HEK293T (cell line): ENCODE measurements around the gene OR13J1.

Experiments used
- CTCF ChIA-PET: fragments of 350-600 bp; formaldehyde crosslinking; extraction: SDS; loops from one replicate; lab custom pipeline; 2021; ENCODE audit warnings: antibody characterized with exemption, inconsistent platforms; lab: Yijun Ruan, JAX
- POLR2A ChIA-PET: fragments of 350-600 bp; formaldehyde crosslinking; extraction: SDS; loops from one replicate; lab custom pipeline; 2020; ENCODE audit warnings: antibody characterized with exemption, inconsistent platforms; lab: Yijun Ruan, JAX
- DNase-seq: peaks from one replicate; pipeline ENCODE4 v3.0.0; 2012; ENCODE audit warnings: mixed read lengths; ENCODE audit errors: extremely low spot score
- ARNT ChIP-seq: fragments of 450-650 bp; IDR thresholded peaks from 2 replicates; pipeline ENCODE4 v1.6.1; 2017; ENCODE audit warnings: mild to moderate bottlenecking
- BHLHE40 ChIP-seq: fragments of 450-650 bp; IDR thresholded peaks from 2 replicates; pipeline ENCODE4 v1.6.1; 2016; ENCODE audit warnings: mild to moderate bottlenecking, moderate library complexity, borderline replicate concordance
- CTBP1 ChIP-seq: fragments of 450-650 bp; IDR thresholded peaks from 2 replicates; pipeline ENCODE4 v1.6.1; 2016; ENCODE audit warnings: borderline replicate concordance
- ELF4 ChIP-seq: fragments of 450-650 bp; IDR thresholded peaks from 2 replicates; pipeline ENCODE4 v1.6.1; 2017; ENCODE audit warnings: antibody characterized with exemption
- FOXA1 ChIP-seq: fragments of 450-650 bp; IDR thresholded peaks from 2 replicates; pipeline ENCODE4 v1.6.1; 2016; ENCODE audit warnings: mild to moderate bottlenecking
- FOXK2 ChIP-seq: fragments of 450-650 bp; IDR thresholded peaks from 2 replicates; pipeline ENCODE4 v1.6.1; 2016; ENCODE audit warnings: mild to moderate bottlenecking
- FOXM1 ChIP-seq: fragments of 450-650 bp; IDR thresholded peaks from 2 replicates; pipeline ENCODE4 v1.6.1; 2017; ENCODE audit warnings: mild to moderate bottlenecking, borderline replicate concordance
- HDGF ChIP-seq: fragments of 450-650 bp; IDR thresholded peaks from 2 replicates; pipeline ENCODE4 v1.6.1; 2017; ENCODE audit warnings: antibody characterized with exemption, borderline replicate concordance
- L3MBTL2 ChIP-seq: fragments of 450-650 bp; conservative IDR thresholded peaks from 2 replicates; pipeline ENCODE4 v1.6.1; 2016; ENCODE audit warnings: mild to moderate bottlenecking
- LEF1 ChIP-seq: fragments of 450-650 bp; IDR thresholded peaks from 2 replicates; pipeline ENCODE4 v1.6.1; 2017; ENCODE audit warnings: mild to moderate bottlenecking, borderline replicate concordance
- NFRKB ChIP-seq: fragments of 450-650 bp; IDR thresholded peaks from 2 replicates; pipeline ENCODE4 v1.6.1; 2016; ENCODE audit warnings: mild to moderate bottlenecking, moderate library complexity
- PKNOX1 ChIP-seq: fragments of 450-650 bp; IDR thresholded peaks from 2 replicates; pipeline ENCODE4 v1.6.1; 2016
- SP1 ChIP-seq: fragments of 450-650 bp; IDR thresholded peaks from 2 replicates; pipeline ENCODE4 v1.6.1; 2017
- SUZ12 ChIP-seq: fragments of 450-650 bp; IDR thresholded peaks from 2 replicates; pipeline ENCODE4 v1.6.1; 2016; ENCODE audit warnings: mild to moderate bottlenecking
- TARDBP ChIP-seq: fragments of 450-650 bp; IDR thresholded peaks from 2 replicates; pipeline ENCODE4 v1.6.1; 2016
- ZNF384 ChIP-seq: fragments of 450-650 bp; IDR thresholded peaks from 2 replicates; pipeline ENCODE4 v1.6.1; 2016

OR13J1 gene

GRCh38 chr9:35870351-35870923 lies at the start of gene OR13J1:
Gene OR13J1, minus strand, starts transcription at chr9:35870401. Its CDS starts 0 bp downstream, at chr9:35870401.
- POLR2A ChIA-PET, result no interaction called here
- TF ChIP-seq ELF4 (no peak), FOXA1 (no peak)
- CTCF ChIA-PET, result no interaction called here

GRCh38 chr9:35919212-35920008 lies 49.2 kb upstream of the OR13J1 start:
- ChIA-PET CTCF (interaction anchor here (0.9 kb wide), 1 partner anchor 8 kb away, joined by 3 read pairs; no protein-coding TSS in a partner anchor), POLR2A (no interaction called here)
- TF ChIP-seq SUZ12 (no peak), FOXK2 (no peak), FOXM1 (no peak), PKNOX1 (no peak), ZNF384 (no peak), HDGF (no peak), NFRKB (no peak), ARNT (no peak), CTBP1 (no peak)
- DNase-seq, result no peak

More at GRCh38 chr9:35870351-35870923, at the start of gene OR13J1:
- DNase-seq, result no peak

- ChIA-PET CTCF (interaction anchor here (0.9 kb wide), 1 partner anchor 8 kb away, joined by 3 read pairs; no protein-coding TSS in a partner anchor), POLR2A (no interaction called here)
- TF ChIP-seq TARDBP (no peak), NFRKB (no peak), FOXK2 (no peak), HDGF (no peak), ZNF384 (no peak), SUZ12 (no peak), ELF4 (no peak), PKNOX1 (no peak), CTBP1 (no peak), FOXA1 (no peak), ARNT (no peak), L3MBTL2 (no peak), LEF1 (no peak), BHLHE40 (no peak)
- DNase-seq, result no peak
These were observed 48.6 kb upstream of the OR13J1 start for GRCh38 chr9:35918780-35919179.

GRCh38 chr9:35917261-35917660 lies 47.1 kb upstream of the OR13J1 start:
- ChIA-PET POLR2A (no interaction called here), CTCF (no interaction called here)
- TF ChIP-seq PKNOX1 (no peak), NFRKB (no peak), ELF4 (no peak), LEF1 (no peak), BHLHE40 (no peak), ZNF384 (no peak)
- no peak for DNase-seq

- CTCF ChIA-PET, result no interaction called here
- POLR2A ChIA-PET, result no interaction called here
These were observed 45.6 kb upstream of the OR13J1 start for GRCh38 chr9:35915681-35916294.

More at GRCh38 chr9:35915681-35916294, 45.6 kb upstream of the OR13J1 start:
- TF ChIP-seq FOXK2, result no peak
- no peak for TF ChIP-seq ELF4
- TF ChIP-seq CTBP1, result no peak
- no peak for TF ChIP-seq SP1
- no peak for TF ChIP-seq PKNOX1
- TF ChIP-seq FOXM1, result no peak
- no peak for TF ChIP-seq BHLHE40
- no peak for TF ChIP-seq SUZ12
- TF ChIP-seq HDGF, result no peak
- no peak for DNase-seq
